ENCODE data around the gene CCNL2.
"Not testable (repeated sequence)": the region's sequence is repeated elsewhere in the genome, so short reads cannot be mapped to it uniquely, and the experiment has no call there.

CCNL2 gene

DNA sequence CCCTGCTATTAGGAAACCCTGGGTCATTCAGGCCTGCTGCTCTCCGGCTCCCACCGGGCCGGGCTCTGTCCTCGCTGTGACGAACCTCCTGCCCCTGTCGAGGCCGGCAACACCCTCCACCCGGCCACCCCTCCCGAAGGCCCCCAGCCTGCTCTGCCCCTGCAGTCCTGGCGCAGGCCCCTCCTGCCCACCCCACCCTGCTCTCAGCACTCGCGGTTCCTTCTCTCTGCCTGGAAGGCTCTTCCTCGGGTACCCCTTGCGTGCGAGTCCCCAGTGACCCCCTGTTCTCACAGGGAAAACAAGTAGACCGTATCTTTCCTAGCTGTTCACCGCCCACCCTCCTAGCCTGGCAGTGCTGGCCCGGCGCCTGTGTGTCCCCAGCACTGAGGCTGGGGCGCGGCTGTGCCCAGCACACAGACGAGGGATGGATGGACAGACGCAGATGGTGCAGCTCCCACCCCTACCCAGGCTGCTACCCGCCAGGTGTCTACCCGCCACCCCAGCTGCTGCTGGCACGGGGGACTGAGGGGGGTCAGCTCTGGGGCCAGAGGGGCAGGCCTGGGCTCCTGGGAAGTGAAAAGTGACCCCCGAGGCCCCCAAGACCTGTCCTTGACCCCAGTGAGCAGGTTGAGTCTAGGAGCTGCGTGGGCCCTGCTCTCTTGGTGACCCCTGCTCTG, 33.3 kb upstream of the CCNL2 start:
- no peak for DNase-seq

DNA sequence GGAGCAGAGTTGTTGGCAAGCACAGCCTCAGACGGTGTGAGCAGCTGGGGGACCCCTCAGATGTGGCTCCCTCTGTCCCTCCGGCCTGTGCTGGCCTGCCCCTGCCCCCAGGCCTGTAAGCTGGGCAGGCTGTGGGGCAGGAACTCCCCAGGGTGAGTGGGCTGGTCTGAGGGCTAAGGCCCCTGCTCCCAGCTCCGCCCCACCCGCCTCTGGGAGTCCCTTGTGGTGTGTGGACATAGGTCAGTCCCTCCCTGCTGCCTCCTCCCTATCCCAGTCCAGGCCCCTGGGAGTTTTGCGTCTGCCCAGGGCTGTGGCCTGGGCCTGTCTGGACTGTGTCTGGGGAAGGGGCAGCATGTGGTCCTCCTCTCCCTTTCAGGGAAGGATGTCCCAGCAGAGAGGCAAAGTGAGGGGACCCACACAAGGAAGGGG, 32.7 kb upstream of the CCNL2 start:
- no peak for DNase-seq

- no peak for DNase-seq
Observed at GRCh38 chr1:1430992-1431844, 32.1 kb upstream of the CCNL2 start.

- no peak for DNase-seq
Observed at GRCh38 chr1:1430114-1430982, 31.2 kb upstream of the CCNL2 start.

GRCh38 chr1:1429671-1430073, 30.5 kb upstream of the CCNL2 start:
- DNase-seq, result no peak

DNA sequence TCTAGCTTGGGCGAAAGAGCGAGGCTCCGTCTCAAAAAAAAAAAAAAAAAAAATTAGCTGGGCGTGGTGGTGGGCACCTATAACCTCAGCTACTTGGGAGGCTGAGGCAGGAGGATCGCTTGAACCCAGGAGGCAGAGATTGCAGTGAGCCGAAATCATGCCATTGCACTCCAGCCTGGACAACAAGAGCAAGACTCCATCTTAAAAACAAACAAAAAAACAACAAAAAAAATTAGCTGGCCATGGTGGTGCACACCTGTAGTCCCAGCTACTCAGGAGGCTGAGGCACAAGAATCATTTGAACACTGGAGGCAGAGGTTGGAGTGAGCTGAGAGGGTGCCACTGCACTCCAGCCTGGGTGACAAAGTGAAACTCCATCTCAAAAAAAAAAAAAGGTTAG, 29.8 kb upstream of the CCNL2 start:
- DNase-seq, result not testable (repeated sequence)

GRCh38 chr1:1428174-1428573, 29.0 kb upstream of the CCNL2 start:
- DNase-seq, result no peak

- DNase-seq, result no peak
Observed at GRCh38 chr1:1427820-1428148, 28.6 kb upstream of the CCNL2 start.

GRCh38 chr1:1427106-1427819, 28.1 kb upstream of the CCNL2 start:
- DNase-seq, result no peak

GRCh38 chr1:1426496-1427105, 27.5 kb upstream of the CCNL2 start:
- DNase-seq, result no peak

- no peak for DNase-seq
Observed at GRCh38 chr1:1425753-1426495, 26.8 kb upstream of the CCNL2 start.

DNA sequence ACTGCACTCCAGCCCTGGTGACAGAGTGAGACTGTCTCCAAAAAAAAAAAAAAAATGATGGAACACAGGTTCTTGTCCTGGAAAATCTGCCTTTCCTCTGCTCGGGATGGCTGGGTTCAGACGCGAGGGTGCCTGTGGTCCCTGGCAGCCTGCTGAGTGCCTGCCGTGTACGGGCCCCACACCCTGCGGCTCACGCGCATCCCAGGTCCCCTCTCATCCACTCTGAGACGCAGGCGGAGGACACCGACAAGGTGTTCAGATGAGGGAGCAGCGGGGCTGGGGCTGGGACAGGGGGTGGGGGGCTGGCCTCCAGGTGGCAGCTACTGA, 26.3 kb upstream of the CCNL2 start:
- no peak for DNase-seq

DNA sequence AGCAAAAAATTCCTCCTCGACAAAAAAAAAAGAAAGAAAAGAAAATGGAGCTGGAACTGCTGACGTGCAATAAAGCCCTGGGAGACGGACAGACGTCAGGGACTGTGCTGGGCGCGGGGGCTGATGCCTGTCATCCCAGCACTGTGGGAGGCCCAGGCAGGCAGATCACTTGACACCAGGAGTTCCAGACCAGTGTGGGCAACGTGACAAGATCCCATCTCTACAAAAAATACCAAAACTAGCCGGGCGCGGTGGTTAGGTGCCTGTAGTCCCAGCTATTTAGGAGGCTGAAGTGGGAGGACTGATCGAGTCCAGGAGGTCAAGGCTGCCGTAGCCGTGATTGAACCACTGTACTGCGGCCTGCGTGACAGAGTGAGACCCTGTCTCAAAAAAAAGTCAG, 25.6 kb upstream of the CCNL2 start:
- no peak for DNase-seq

DNA sequence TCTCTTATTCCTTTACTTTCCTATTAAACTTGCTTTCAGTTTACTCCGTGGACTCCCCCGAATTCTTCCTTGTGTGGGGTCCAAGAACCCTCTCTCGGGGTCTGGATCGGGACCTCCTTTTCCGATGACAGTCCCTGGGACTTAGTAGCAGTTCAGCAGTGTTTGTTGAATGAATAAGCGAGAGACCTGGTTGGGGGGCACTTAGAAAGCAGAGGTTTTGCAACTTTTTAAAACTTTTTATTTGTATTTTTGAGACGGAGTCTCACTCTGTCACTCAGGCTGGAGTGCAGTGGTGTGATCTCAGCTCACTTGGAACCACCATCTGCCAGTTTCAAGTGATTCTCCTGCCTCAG, 24.1 kb upstream of the CCNL2 start:
- DNase-seq, result no peak

- no peak for DNase-seq
Observed at GRCh38 chr1:1422465-1423244, 23.5 kb upstream of the CCNL2 start.

- no peak for DNase-seq
Observed at GRCh38 chr1:1421907-1422464, 22.9 kb upstream of the CCNL2 start.

- no peak for DNase-seq
Observed at GRCh38 chr1:1421147-1421906, 22.2 kb upstream of the CCNL2 start, which contains the start of gene ANKRD65. Gene ANKRD65 (minus strand): TSS chr1:1421276. CDS start chr1:1421005, 271 bp downstream.

GRCh38 chr1:1420654-1421141, 21.6 kb upstream of the CCNL2 start:
- no peak for DNase-seq

GRCh38 chr1:1419813-1420653, 20.9 kb upstream of the CCNL2 start:
- no peak for DNase-seq
